DMS114 treated with DMSO at 0.1 percent for 48 hours (cell line): ENCODE results near the gene MAN2A1.

ENCODE experiments used
- DNase-seq: peaks from one replicate; lab custom pipeline; 2025; ENCODE audit not compliant: unreplicated experiment; lab: John Stamatoyannopoulos, UW

The MAN2A1 gene

DNA sequence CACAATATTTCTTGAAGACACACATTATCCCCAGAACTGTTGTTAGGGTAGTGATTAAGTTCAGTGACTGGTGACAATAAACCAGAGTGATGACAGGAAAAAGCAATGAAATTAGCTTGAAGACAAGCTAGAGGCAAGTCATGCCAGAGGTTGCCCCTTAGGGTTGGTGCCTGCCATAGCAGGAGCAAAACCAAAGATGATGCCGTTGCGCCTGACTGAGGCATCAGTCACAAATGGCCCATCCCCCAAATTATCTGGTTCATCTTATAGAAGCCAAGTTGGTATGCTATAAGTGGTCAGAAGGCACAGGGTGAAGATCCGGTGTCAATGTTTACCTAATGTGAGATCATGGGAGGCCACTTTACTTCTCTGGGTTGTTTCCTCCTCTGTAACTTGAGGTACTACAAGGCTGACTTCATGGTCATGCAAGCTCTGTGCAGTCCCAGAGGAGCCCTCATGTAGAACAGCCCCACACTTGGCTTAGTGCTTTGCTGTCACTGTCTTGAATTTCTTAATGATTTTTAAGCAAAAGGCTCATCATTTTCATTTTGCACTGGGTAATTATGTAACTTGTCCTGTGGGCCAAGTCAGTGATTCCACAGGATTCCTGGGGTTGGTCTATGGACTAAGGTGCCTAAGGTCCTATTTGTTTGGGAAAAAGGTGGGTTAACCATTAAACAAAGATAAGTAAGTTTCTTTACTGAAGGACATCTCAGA, 211.3 kb downstream of the MAN2A1 start:
- no peak for DNase-seq

GRCh38 chr5:109901628-109901981, 211.9 kb downstream of the MAN2A1 start:
- DNase-seq, result no peak

- no peak for DNase-seq
Measured at GRCh38 chr5:109903061-109903460, 213.3 kb downstream of the MAN2A1 start.

DNA sequence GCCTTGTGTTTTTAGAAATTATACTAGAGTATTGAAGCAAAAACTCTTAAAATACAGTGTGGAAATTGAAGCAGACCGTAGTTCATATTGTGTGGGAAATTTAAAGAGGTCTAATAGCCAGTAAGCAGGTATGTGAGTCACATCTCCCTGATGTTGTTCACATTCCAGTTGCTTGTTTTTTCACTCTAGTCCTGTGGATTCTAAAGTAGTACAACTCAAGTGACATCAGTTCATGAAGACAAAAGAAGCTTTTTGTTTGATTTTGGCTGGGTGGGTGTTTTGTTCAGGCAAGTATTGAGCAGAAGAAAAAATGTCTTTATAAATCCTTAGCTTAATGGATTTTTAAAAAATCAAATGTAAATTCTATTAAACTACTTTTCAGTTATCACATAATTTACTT, 216.2 kb downstream of the MAN2A1 start:
- DNase-seq, result no peak

- no peak for DNase-seq
Measured at GRCh38 chr5:109907189-109907588, 217.5 kb downstream of the MAN2A1 start.

- DNase-seq, result no peak
Measured at GRCh38 chr5:109907731-109908130, 218.0 kb downstream of the MAN2A1 start.

DNA sequence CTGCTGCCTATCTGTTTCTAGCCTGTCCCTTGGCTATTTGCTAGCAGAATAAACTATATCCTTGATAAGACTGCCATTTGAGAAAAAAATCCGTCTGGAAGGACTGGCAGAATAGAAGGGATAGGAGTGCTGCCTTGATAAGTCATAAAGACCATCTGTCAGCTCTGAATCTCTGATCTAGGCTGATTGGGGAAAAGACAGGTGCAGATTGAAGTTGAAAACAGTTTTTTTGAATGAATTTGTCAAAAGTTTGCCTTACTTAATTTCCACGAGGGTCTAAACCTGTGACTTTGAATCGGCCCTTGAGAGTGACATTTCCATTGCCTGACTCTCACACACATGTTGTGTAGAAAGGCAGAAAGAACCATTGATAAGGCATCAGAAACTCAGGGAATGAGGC, 218.6 kb downstream of the MAN2A1 start:
- no peak for DNase-seq

DNA sequence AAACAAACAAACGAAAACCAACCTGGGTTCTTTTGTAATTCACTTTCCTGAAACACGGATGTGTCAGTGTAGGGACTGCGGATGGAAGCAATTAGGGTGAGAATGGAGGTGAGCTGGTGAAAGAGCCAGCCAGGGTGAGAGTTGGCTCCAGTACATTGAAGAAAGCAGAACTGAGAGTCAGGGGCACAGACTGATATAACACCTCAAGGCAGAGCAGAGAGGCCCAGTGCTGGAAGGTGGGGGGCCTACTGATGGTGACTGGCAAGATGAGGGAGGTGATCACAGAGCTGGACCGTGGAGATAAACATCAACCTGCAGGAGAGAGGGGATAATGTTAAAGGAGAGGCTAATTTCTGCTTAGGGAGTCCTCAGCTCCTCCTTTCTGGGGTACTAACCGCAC, 221.1 kb downstream of the MAN2A1 start:
- no peak for DNase-seq

- no peak for DNase-seq
Measured at GRCh38 chr5:109911731-109912130, 222.0 kb downstream of the MAN2A1 start.

GRCh38 chr5:109914906-109915305, 225.2 kb downstream of the MAN2A1 start:
- no peak for DNase-seq

DNA sequence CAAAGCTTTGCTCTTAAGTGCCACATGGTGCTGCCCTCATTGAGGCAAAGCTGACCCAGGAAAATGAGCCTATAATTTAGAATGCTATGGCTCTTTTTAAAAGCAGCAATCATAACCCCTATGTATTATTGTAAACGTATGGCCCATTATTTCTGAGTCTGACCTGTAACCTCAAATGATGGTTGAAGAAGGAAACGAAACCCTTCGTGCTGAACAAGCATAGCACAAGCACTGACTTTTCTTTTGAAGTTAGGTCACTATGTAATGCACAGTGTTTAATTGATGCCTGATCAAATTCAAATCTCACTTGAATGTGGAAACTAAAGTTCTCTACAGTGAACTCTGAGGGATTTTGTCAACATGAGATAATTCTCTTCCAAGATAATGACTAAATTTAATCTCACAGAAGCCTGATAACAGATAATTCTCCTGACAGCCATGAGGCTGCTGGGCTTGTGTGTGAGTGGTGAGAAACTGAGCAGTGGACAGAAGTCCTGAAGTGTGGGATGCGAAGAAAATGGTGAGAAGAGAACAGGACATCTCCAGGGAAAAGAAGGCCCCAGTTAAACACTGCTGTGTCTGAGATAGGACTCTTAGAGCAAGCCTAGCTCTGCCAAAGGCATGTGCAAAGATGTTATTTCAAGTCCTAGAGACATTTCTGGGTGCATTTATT, 226.9 kb downstream of the MAN2A1 start:
- no peak for DNase-seq
